ENCODE results near the gene REEP6. TPM values are rescaled to one million over a fixed set of nuclear protein-coding genes. Genes with fewer than 3 reads are reported as not detected.
"Not testable (repeated sequence)": the region's sequence is repeated elsewhere in the genome, so short reads cannot be mapped to it uniquely, and the experiment has no call there.

REEP6 gene
- total RNA-seq, 2 donors from 2014 or later, result 1.8 to 2.3 TPM

DNA sequence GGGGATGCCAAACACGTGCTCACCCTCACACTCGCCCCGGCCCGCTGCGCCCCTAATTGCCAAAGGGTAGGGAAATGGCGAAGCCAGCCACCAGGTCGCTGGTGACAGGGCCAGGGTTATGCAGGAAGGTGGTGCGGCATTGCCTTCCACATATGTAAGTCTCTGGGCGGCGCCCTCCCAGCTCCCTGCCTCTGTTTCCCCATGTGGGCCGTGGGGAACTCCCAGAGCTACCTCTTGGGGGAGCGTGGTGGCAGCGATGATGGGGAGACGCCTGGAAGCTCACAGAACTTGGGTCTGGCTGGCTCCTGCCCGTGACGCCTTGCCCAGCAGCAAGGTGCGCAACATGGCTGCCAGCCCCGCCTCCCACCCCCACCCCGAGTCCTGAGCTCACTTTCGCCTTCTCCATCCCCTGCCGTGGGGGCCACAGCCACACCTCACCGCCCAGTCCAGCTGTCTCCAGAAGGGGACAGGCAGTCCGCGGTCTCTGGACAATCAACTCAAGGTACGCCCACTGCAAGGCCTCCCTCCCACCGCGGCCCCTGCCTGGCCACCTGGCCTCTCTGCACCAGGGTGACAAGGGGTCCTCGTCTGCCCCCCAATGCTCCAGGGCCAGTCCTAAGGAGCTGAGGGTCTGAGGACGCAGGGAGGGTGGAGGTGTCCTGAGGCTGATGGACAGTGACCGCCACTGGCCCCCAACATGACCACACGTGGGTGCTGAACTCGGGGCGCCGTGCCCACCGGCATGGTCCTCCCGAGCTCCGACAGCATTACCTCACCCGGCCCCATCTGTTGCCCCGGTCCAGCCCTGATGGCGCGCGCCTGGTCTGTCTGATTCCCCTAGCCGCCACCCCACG is 18.5 kb upstream of the REEP6 start:
- Mint-ChIP-seq H3K4me1 (peaks cover 9% of the 10 kb centered on the region), H3K4me3 (peak overlapping the region; percentile 90), H3K36me3 (ENCODE audit: low read depth) (no peaks in the 10 kb centered on the region), H3K27ac (no peak overlapping the region), H3K27me3 (no peaks in the 10 kb centered on the region)
- no peaks in the 10 kb centered on the region for H3K9me3 ChIP-seq (ENCODE audit: control insufficient read depth, low read length, poor library complexity, severe bottlenecking)
- ATAC-seq, result no peak
- DNase-seq, result peak in 1 of 3 donors; percentile 7

DNA sequence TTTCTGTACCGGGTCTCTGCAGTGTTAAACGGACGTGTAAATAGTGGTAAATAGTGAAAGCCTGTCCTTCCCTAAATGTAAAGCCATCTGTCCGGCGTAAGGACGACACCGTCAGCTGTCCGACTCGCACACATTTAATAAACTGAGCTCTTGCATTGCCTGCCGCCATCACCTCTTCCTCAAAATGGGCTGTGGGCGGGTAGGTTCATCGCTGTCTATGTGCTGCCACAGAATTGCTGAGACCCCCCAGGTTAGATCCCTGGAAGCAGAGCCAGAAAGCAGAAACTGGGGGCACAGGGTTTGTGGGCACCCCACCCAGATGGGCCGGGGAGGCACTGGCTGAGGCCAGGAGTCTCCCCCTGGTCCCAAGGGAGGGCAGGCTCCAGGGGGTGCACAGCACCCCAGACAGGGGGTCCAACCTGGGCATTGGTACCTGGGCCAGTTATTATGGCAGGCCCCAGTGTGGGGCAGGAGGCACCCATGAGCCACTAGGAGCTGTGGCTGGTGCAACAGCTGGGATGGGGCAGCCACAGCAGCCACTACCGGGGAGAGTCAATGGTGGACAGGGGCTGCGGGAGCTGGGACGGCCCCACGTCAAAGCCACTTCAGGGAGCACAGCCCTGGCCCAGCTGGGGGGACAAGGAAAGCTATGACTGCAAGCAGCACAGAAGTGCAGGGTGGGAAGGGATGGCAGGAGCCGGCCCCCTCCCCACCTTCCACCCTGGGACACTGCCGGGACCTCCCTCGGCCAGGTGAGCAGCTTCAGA is 17.7 kb upstream of the REEP6 start:
- peak overlapping the region; percentile 9 for H3K4me3 Mint-ChIP-seq
- peaks cover 9% of the 10 kb centered on the region for H3K4me1 Mint-ChIP-seq
- no peaks in the 10 kb centered on the region for H3K27me3 Mint-ChIP-seq
- no peaks in the 10 kb centered on the region for H3K36me3 Mint-ChIP-seq (ENCODE audit: low read depth)
- ATAC-seq, result no peak
- H3K27ac Mint-ChIP-seq, result no peak overlapping the region
- DNase-seq, result peak in 1 of 3 donors; percentile 5
- no peaks in the 10 kb centered on the region for H3K9me3 ChIP-seq (ENCODE audit: control insufficient read depth, low read length, poor library complexity, severe bottlenecking)

DNA sequence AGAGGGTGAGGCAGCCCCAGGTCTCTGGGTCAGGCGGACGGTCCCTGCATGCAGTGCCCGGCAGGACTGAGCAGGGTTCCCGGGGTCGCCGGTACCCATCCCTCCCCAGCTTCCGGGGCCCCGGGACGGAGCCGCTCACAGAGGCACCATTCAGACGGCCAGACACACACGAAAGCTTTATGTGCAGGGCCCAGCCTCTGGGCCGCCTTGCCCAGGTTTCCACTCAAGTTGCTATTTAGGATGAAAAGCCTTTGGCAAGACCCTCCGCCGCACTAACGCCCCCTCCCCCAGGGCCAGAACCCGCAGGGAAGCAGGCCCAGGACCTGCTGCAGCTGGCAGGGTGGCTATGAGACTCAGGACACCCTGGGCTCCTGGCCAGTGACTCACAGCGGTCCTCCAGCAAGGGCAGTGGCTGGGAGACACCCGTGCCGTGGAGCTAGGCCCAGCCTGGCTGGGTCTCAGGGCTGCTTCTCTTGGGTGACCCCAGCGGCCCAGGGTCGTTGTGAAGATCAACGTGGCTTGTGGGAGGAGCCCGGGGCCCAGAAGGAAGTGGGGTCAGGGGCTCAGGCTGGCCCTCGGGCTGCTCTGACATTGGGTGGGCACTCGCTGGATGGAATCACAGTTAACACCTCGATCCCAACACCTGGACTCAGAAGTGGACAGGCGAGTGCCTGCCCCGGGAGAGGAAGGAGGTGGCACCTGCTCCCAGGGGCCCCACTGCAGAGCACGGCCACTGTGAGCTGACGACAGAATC is 16.8 kb upstream of the REEP6 start:
- Mint-ChIP-seq H3K4me3 (no peak overlapping the region), H3K36me3 (ENCODE audit: low read depth) (peaks cover 3% of the 10 kb centered on the region), H3K4me1 (peaks cover 12% of the 10 kb centered on the region), H3K27ac (no peak overlapping the region), H3K27me3 (no peaks in the 10 kb centered on the region)
- DNase-seq, result peak in 1 of 3 donors; percentile 7
- no peak for ATAC-seq
- H3K9me3 ChIP-seq (ENCODE audit: control insufficient read depth, low read length, poor library complexity, severe bottlenecking), result no peaks in the 10 kb centered on the region

DNA sequence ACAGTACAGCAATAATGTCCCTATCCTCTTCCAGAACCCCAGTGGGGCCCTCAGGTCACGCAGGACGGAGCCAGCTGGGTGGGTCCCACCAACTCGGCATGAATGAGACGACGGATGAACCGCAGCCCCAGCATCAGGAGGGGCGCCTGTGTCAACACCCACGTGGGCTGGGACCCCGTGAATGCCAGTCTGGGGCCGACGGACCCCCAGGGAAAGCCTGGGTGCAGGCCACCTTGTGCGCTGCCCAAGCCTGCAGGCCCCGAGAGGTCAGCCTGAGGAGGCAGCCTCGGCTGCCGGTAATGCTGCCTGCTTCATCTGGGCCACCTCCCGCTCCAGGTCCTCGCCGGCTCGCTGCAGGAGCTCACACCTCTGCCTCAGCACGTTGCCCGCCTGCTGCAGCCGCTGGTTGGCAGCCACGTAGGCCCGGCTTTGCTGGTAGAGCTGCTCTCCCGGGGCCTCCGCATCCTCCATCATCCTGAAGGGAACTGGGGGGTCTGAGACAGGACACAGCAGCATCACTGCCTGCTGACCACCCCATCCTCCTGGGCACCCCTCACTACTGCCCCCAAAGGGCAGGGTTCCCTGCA is 16.1 kb upstream of the REEP6 start:
- Mint-ChIP-seq H3K27ac (no peak overlapping the region), H3K27me3 (no peaks in the 10 kb centered on the region), H3K4me1 (peaks cover 14% of the 10 kb centered on the region), H3K4me3 (no peak overlapping the region), H3K36me3 (ENCODE audit: low read depth) (peaks cover 3% of the 10 kb centered on the region)
- H3K9me3 ChIP-seq (ENCODE audit: control insufficient read depth, low read length, poor library complexity, severe bottlenecking), result no peaks in the 10 kb centered on the region
- ATAC-seq, result no peak
- DNase-seq, result no peak

DNA sequence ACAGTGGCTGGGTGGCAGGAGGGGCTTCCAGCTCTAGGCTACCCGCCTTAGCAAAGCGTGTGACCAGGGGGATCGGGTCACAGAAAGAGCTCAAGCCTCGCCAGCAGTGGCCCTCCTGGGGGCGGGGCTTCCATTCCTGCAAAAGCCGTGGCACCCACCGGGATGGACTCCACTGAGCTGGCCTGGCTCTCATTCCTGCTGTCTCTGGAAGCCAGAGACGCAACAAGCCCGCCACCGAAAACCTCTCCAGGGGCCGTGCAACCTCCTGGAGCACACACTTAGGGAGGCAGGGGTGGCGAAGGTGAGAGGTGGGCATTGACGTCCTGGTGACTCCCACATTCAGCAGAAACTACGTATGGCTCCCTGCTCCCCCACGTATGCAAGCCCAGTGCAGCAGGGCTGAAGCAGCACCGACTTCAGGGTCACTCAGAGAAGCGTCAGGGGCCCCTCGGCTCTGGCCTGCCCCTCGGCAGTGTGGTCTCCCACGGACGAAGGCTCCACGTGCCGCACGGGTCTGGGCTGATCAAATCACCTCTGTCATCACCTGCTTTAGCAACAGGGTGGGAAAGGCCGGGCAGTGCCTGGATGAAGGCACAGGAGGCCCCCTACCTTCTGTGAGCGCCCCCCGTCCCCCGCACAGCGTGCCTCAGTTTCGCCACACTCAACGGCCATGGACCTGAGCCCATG is 15.1 kb upstream of the REEP6 start:
- DNase-seq (no peak), ATAC-seq (no peak)
- Mint-ChIP-seq H3K4me3 (no peak overlapping the region), H3K36me3 (ENCODE audit: low read depth) (peaks cover 4% of the 10 kb centered on the region), H3K27me3 (no peaks in the 10 kb centered on the region), H3K4me1 (peaks cover 16% of the 10 kb centered on the region), H3K27ac (no peak overlapping the region)
- H3K9me3 ChIP-seq (ENCODE audit: control insufficient read depth, low read length, poor library complexity, severe bottlenecking), result no peaks in the 10 kb centered on the region

DNA sequence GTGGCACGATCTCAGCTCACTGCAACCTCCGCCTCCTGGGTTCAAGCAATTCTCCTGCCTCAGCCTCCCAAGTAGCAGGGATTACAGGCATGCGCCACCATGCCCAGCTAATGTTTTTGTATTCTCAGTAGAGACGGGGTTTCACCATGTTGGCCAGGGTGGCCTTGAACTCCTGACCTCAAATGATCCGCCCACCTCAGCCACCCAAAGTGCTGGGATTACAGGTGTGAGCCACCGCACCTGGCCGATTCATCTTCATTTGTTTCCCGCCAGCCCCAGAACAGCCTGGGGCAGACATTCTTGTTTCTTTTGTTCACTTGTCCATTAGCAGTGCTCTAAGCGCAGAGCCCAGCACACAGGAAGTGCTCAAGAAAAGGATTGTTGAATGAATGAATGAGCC is 13.9 kb upstream of the REEP6 start:
- not testable (repeated sequence) for H3K9me3 ChIP-seq (ENCODE audit: control insufficient read depth, low read length, poor library complexity, severe bottlenecking); DNase-seq; ATAC-seq; H3K27me3 Mint-ChIP-seq; H3K36me3 Mint-ChIP-seq (ENCODE audit: low read depth)
- Mint-ChIP-seq H3K4me3 (peak overlapping the region; percentile 96), H3K27ac (peak overlapping the region; percentile 37), H3K4me1 (peaks cover 14% of the 10 kb centered on the region)

DNA sequence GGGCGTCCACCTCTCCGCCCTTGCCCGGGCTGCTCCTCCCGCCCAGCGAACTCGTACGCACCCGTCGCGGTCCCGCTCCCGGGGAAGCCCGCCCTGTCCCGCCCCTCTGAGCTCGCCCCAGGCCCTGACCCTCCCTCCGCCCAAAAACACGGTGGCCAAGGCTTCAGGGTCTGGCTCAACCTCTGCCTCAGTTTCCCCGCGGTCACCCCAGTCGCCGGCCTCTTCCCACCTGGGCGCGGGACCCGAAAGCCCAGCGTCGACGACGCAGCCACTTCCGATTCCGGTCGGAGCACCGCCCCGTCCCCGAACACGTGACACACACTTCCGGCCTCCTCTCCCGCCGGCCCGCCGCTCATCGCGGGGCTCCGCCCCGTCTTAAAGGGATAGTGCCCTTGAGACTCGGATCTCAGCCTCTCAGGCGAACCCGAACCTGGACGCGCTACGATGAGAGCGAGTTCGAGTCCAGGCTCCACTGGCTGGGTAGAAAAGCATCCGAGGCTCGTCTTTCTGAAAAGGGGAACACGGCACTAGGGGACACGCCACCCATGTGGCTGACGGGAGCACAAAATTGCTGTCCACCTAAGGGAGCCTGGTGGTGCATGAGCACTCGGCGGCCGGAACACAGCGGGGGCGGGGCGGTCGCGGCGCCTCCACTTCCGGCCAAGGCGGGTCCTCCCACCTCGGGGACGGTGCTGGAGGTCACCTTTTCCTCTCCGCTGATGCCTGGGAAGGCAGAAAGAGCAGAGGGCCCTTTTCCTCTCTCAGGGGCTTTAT is 11.9 kb upstream of the REEP6 start, which contains the start of gene C19orf25:
C19orf25 (minus strand) TSS at position 282 of the 774 bp plus-strand sequence. CDS start 312 bp downstream, outside the sequence.
- Mint-ChIP-seq H3K4me1 (peaks cover 14% of the 10 kb centered on the region), H3K36me3 (ENCODE audit: low read depth) (peaks cover 4% of the 10 kb centered on the region), H3K27ac (peak within 1 kb of the TSS; percentile 89), H3K4me3 (peak within 1 kb of the TSS; percentile 96), H3K27me3 (no peaks in the 10 kb centered on the region)
- no peaks in the 10 kb centered on the region for H3K9me3 ChIP-seq (ENCODE audit: control insufficient read depth, low read length, poor library complexity, severe bottlenecking)
- DNase-seq (peak; percentile 81 to 85 (median 84)), ATAC-seq (peak; percentile 99)

DNA sequence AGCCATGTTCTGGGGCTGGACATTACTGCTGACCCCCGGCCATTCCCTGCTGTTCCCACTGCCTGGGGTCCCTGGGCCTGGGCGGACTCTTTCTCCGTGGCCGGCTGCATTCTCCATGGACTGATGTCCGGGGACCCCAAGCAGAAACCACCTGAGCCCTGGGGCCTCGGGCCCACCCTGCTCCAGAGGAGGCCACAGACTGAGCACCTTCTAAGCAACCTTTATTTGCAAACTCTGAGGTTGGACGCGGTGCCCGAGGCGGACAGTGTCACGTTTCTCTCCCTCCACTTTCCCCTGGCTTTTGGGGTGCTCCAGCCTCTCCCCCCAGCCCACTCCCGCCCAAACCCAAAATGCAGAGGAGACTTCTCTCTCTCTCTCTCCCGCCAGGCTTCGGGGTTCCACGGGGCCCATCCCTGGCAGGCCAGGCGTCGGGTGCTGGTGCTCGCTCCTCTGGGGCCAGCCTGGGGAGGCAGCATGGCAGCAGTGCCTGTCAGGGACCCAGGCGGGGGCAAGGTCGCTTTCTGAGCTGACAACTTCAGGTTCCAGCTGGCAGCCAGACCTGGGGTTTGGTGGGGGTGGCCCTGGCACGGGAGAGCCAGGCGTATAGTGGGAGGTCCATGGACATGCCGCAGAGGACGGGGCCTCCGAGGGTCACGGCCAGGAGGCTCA is 9.6 kb upstream of the REEP6 start:
- H3K27ac Mint-ChIP-seq, result no peak overlapping the region
- peaks cover 4% of the 10 kb centered on the region for H3K36me3 Mint-ChIP-seq (ENCODE audit: low read depth)
- peaks cover 14% of the 10 kb centered on the region for H3K4me1 Mint-ChIP-seq
- no peak overlapping the region for H3K4me3 Mint-ChIP-seq
- DNase-seq (no peak), ATAC-seq (no peak)
- no peaks in the 10 kb centered on the region for H3K9me3 ChIP-seq (ENCODE audit: control insufficient read depth, low read length, poor library complexity, severe bottlenecking)
- H3K27me3 Mint-ChIP-seq, result no peaks in the 10 kb centered on the region

DNA sequence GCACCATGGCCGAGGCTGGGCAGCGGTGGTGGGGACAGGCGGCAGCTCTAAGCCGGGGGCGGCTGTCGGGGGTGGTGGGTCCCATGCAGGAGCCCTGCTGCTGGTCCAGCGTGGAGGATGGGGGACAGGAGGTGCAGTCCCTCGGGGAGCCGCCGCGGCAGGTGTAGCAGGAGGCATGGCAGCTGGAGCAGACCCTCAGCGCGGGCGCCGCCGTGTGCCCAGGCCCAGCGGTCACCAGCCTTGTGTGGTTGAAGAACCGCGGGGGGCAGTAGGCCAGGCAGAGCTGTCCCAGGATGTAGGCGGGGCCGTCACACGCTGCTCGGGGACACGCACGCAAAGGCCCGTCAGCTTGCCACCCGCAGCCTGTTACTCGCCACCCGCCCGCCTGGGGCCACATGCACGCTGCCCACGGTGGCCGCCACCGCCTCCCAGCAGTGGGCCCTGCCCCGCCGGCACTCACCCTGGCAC is 9.1 kb upstream of the REEP6 start:
- Mint-ChIP-seq H3K27ac (no peak overlapping the region), H3K4me3 (no peak overlapping the region), H3K36me3 (ENCODE audit: low read depth) (peaks cover 4% of the 10 kb centered on the region), H3K27me3 (no peaks in the 10 kb centered on the region), H3K4me1 (peaks cover 14% of the 10 kb centered on the region)
- DNase-seq, result no peak
- no peaks in the 10 kb centered on the region for H3K9me3 ChIP-seq (ENCODE audit: control insufficient read depth, low read length, poor library complexity, severe bottlenecking)
- no peak for ATAC-seq

DNA sequence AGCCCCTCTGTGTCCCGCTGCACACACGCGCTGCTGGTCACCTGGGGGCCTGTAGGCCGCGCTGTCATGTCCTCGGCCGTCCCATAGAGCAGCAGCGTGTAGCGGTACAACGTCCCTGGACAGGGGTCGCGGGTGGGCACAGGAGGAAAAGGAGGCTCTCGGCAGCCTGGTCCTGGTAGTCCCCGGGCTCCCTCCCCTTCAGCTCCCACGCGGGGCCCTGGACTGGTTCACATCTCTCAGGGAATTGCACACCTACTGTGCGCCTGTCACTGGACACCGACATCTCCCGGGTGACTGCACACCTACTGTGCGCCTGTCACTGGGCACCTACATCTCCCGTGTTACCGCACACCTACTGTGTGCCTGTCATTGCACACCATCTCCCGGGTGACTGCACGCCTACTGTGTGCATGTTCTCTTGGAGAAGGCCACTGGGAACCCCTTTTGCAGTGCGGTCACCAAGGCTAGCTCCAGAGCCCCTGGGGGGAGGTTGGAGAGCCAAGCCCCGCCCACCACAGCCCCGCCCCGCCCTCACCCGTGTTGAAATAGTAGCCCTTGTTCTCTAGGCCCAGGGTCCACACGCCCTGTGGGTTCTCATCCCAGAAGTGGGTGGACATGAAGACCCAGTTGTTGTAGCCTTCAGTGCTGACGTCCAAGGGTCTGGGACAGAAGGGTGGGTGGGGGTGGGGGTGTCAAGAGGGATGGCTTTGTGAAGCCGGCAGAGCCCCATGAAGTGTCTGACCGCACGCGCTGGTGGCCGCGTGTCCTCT is 8.4 kb upstream of the REEP6 start:
- DNase-seq, result no peak
- Mint-ChIP-seq H3K27ac (no peak overlapping the region), H3K4me3 (no peak overlapping the region), H3K27me3 (no peaks in the 10 kb centered on the region), H3K4me1 (peaks cover 12% of the 10 kb centered on the region), H3K36me3 (ENCODE audit: low read depth) (peaks cover 4% of the 10 kb centered on the region)
- no peak for ATAC-seq
- no peaks in the 10 kb centered on the region for H3K9me3 ChIP-seq (ENCODE audit: control insufficient read depth, low read length, poor library complexity, severe bottlenecking)
